NB4 (cell line): ENCODE results near the gene CMTR2.

Experiments used
- DNase-seq: peaks from one replicate; pipeline ENCODE4 v3.0.0; 2010; ENCODE audit warnings: low read depth
- H3K4me3 ChIP-seq: one replicate; pipeline ENCODE4 v1.5.1; 2011; ENCODE audit warnings: mild to moderate bottlenecking, low read depth, low read length, moderate library complexity
- CTCF ChIP-seq: IDR thresholded peaks from one replicate; pipeline ENCODE4 v1.5.1; 2012; ENCODE audit warnings: low read depth, low read length
- MAX ChIP-seq: IDR thresholded peaks from 2 replicates; pipeline ENCODE4 v1.6.1; 2011; ENCODE audit warnings: low read depth, low read length
- MYC ChIP-seq: IDR thresholded peaks from 2 replicates; pipeline ENCODE4 v1.6.1; 2011; ENCODE audit warnings: low read depth, low read length
- POLR2A ChIP-seq: IDR thresholded peaks from 2 replicates; pipeline ENCODE4 v1.6.1; 2011; ENCODE audit warnings: mild to moderate bottlenecking; ENCODE audit not compliant: insufficient read length; ENCODE audit errors: extremely low read depth

CMTR2 gene

GRCh38 chr16:71247478-71247877 is 41.7 kb downstream of the CMTR2 start:
- TF ChIP-seq MYC (no peak), POLR2A (no peak), CTCF (no peak), MAX (no peak)
- no peak overlapping the region for H3K4me3 ChIP-seq
- DNase-seq = no peak

- no peak for DNase-seq
- TF ChIP-seq MAX = no peak
- no peak for TF ChIP-seq CTCF
- no peak for TF ChIP-seq MYC
- no peak overlapping the region for H3K4me3 ChIP-seq
Measured at GRCh38 chr16:71246309-71246708, 42.9 kb downstream of the CMTR2 start.

DNA sequence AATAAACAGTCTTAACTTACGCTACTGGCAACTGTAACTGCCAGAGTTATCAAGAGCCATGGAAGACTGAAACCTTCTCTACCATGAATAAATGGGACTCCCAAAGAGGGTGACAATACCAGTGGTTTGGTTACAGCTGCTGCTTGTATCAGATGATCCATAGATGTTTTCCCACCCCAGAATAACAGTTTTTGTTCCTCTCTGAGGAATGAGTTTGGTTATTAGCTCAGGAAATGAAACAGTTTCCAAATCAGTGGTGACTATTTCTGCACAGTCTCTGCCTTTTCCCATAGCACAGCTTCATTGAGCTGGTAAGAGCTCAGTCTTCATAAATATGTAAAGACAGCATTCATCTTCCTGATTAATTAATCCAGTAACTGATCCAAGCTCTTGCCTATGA is 44.7 kb downstream of the CMTR2 start:
- no peak for DNase-seq
- no peak overlapping the region for H3K4me3 ChIP-seq
- no peak for TF ChIP-seq CTCF
- no peak for TF ChIP-seq POLR2A
- no peak for TF ChIP-seq MYC
- TF ChIP-seq MAX = no peak

GRCh38 chr16:71242601-71243000 is 46.6 kb downstream of the CMTR2 start:
- DNase-seq = no peak
- TF ChIP-seq MAX (no peak), MYC (no peak), CTCF (no peak), POLR2A (no peak)
- H3K4me3 ChIP-seq = no peak overlapping the region

DNA sequence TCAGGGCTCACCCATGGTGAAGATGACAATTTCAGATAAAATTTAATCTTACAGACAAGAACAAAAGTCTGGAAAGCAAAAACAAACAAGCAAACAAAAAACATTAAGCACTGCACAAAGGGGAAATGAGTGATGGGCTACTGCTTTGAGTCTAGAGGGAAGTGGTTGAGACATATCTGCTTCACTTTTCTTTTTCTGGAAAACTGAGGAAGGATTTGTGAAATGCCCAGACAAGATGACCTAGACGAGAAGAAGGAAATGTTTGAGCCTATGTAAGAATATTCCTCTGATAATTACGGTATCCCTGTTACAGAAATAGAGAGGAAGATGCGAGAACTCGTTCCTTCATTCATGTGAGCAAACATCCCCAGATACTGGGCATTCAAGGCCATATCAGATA is 47.2 kb downstream of the CMTR2 start:
- no peak for DNase-seq
- TF ChIP-seq MAX (no peak), POLR2A (no peak), MYC (no peak)
- no peak overlapping the region for H3K4me3 ChIP-seq
